HEK293 (cell line): Measurements from ENCODE around the gene ZCCHC2.

Experiments
- GFI1B ChIP-seq: fragments of 450-650 bp; formaldehyde crosslinking; IDR thresholded peaks from 2 replicates; pipeline ENCODE4 v1.5.1; 2016; ENCODE audit warnings: missing biosample characterization, missing genetic modification characterization
- KLF10 ChIP-seq: fragments of 450-650 bp; IDR thresholded peaks from 2 replicates; pipeline ENCODE4 v1.5.1; 2018; ENCODE audit warnings: missing biosample characterization, mild to moderate bottlenecking, missing genetic modification characterization
- KLF16 ChIP-seq: fragments of 450-650 bp; formaldehyde crosslinking; IDR thresholded peaks from 2 replicates; pipeline ENCODE4 v1.5.1; 2017; ENCODE audit warnings: missing biosample characterization, missing genetic modification characterization
- KLF7 ChIP-seq: fragments of 450-650 bp; formaldehyde crosslinking; IDR thresholded peaks from 2 replicates; pipeline ENCODE4 v1.5.1; 2016; ENCODE audit warnings: missing biosample characterization, missing genetic modification characterization, borderline replicate concordance
- KLF8 ChIP-seq: fragments of 450-650 bp; formaldehyde crosslinking; IDR thresholded peaks from 2 replicates; pipeline ENCODE4 v1.5.1; 2016; ENCODE audit warnings: missing biosample characterization, missing genetic modification characterization
- PBX3 ChIP-seq: sonication (generic); formaldehyde crosslinking; IDR thresholded peaks from 2 replicates; pipeline ENCODE4 v1.8.1; 2022; ENCODE audit warnings: mild to moderate bottlenecking, moderate library complexity, missing genetic modification reagents
- PRDM1 ChIP-seq: fragments of 450-650 bp; formaldehyde crosslinking; IDR thresholded peaks from 2 replicates; pipeline ENCODE4; 2016; ENCODE audit warnings: missing biosample characterization, missing genetic modification characterization
- SP7 ChIP-seq: fragments of 450-650 bp; formaldehyde crosslinking; IDR thresholded peaks from 2 replicates; pipeline ENCODE4 v1.5.1; 2016; ENCODE audit warnings: missing biosample characterization, missing genetic modification characterization
- ZNF157 ChIP-seq: fragments of 450-650 bp; formaldehyde crosslinking; IDR thresholded peaks from 2 replicates; pipeline ENCODE4 v1.5.1; 2016; ENCODE audit warnings: missing biosample characterization, missing genetic modification characterization
- ZNF214 ChIP-seq: fragments of 450-650 bp; formaldehyde crosslinking; IDR thresholded peaks from 2 replicates; pipeline ENCODE4 v1.5.1; 2017; ENCODE audit warnings: missing biosample characterization, mild to moderate bottlenecking, missing genetic modification characterization, borderline replicate concordance
- ZNF223 ChIP-seq: fragments of 450-650 bp; formaldehyde crosslinking; IDR thresholded peaks from 2 replicates; pipeline ENCODE4 v1.5.1; 2016; ENCODE audit warnings: missing biosample characterization, missing genetic modification characterization
- ZNF24 ChIP-seq: fragments of 450-650 bp; formaldehyde crosslinking; IDR thresholded peaks from 2 replicates; pipeline ENCODE4 v1.5.1; 2016; ENCODE audit warnings: missing biosample characterization, missing genetic modification characterization
- ZNF26 ChIP-seq: fragments of 450-650 bp; formaldehyde crosslinking; IDR thresholded peaks from 2 replicates; pipeline ENCODE4 v1.5.1; 2016; ENCODE audit warnings: missing biosample characterization, missing genetic modification characterization
- ZNF266 ChIP-seq: fragments of 450-650 bp; formaldehyde crosslinking; IDR thresholded peaks from 2 replicates; pipeline ENCODE4 v1.5.1; 2016; ENCODE audit warnings: missing biosample characterization, missing genetic modification characterization, low read depth
- ZNF37A ChIP-seq: fragments of 450-650 bp; IDR thresholded peaks from 2 replicates; pipeline ENCODE4 v1.5.1; 2018; ENCODE audit warnings: missing biosample characterization, missing genetic modification characterization
- ZNF398 ChIP-seq: fragments of 450-650 bp; formaldehyde crosslinking; IDR thresholded peaks from 2 replicates; pipeline ENCODE4 v1.5.1; 2017; ENCODE audit warnings: missing biosample characterization, missing genetic modification characterization
- ZNF426 ChIP-seq: fragments of 450-650 bp; formaldehyde crosslinking; IDR thresholded peaks from 2 replicates; pipeline ENCODE4 v1.5.1; 2017; ENCODE audit warnings: missing biosample characterization, missing genetic modification characterization, mild to moderate bottlenecking, inconsistent platforms, moderate library complexity
- ZNF501 ChIP-seq: fragments of 450-650 bp; formaldehyde crosslinking; IDR thresholded peaks from 2 replicates; pipeline ENCODE4 v1.5.1; 2016; ENCODE audit warnings: missing biosample characterization, missing genetic modification characterization
- ZNF510 ChIP-seq: fragments of 450-650 bp; formaldehyde crosslinking; IDR thresholded peaks from 2 replicates; pipeline ENCODE4 v1.5.1; 2018; ENCODE audit warnings: mild to moderate bottlenecking, missing genetic modification characterization, missing biosample characterization; ENCODE audit not compliant: insufficient replicate concordance
- ZNF529 ChIP-seq: fragments of 450-650 bp; formaldehyde crosslinking; IDR thresholded peaks from 2 replicates; pipeline ENCODE4 v1.5.1; 2017; ENCODE audit warnings: missing genetic modification characterization, missing biosample characterization; ENCODE audit not compliant: insufficient replicate concordance
- ZNF549 ChIP-seq: fragments of 450-650 bp; IDR thresholded peaks from 2 replicates; pipeline ENCODE4 v1.5.1; 2018; ENCODE audit warnings: missing biosample characterization, missing genetic modification characterization, mild to moderate bottlenecking, inconsistent platforms, moderate library complexity
- ZNF600 ChIP-seq: fragments of 450-650 bp; formaldehyde crosslinking; IDR thresholded peaks from 2 replicates; pipeline ENCODE4 v1.5.1; 2016; ENCODE audit warnings: missing biosample characterization, missing genetic modification characterization
- ZNF621 ChIP-seq: fragments of 450-650 bp; formaldehyde crosslinking; IDR thresholded peaks from 2 replicates; pipeline ENCODE4 v1.5.1; 2017; ENCODE audit warnings: missing biosample characterization, missing genetic modification characterization
- ZNF623 ChIP-seq: fragments of 450-650 bp; formaldehyde crosslinking; IDR thresholded peaks from 2 replicates; pipeline ENCODE4 v1.5.1; 2016; ENCODE audit warnings: missing biosample characterization, missing genetic modification characterization
- ZNF624 ChIP-seq: fragments of 450-650 bp; formaldehyde crosslinking; IDR thresholded peaks from 2 replicates; pipeline ENCODE4 v1.5.1; 2017; ENCODE audit warnings: missing biosample characterization, missing genetic modification characterization
- ZNF629 ChIP-seq: fragments of 450-650 bp; formaldehyde crosslinking; IDR thresholded peaks from 2 replicates; pipeline ENCODE4 v1.5.1; 2017; ENCODE audit warnings: missing biosample characterization, missing genetic modification characterization
- ZNF645 ChIP-seq: fragments of 450-650 bp; formaldehyde crosslinking; IDR thresholded peaks from 2 replicates; pipeline ENCODE4; 2016; ENCODE audit warnings: missing biosample characterization, missing genetic modification characterization
- ZNF670 ChIP-seq: fragments of 450-650 bp; formaldehyde crosslinking; IDR thresholded peaks from 2 replicates; pipeline ENCODE4 v1.5.1; 2016; ENCODE audit warnings: missing biosample characterization, missing genetic modification characterization, low read depth
- ZNF747 ChIP-seq: fragments of 450-650 bp; formaldehyde crosslinking; IDR thresholded peaks from 2 replicates; pipeline ENCODE4 v1.5.1; 2016; ENCODE audit warnings: missing biosample characterization, missing genetic modification characterization
- ZNF776 ChIP-seq: fragments of 450-650 bp; formaldehyde crosslinking; IDR thresholded peaks from 2 replicates; pipeline ENCODE4 v1.5.0; 2017; ENCODE audit warnings: missing biosample characterization, missing genetic modification characterization, borderline replicate concordance
- ZNF791 ChIP-seq: fragments of 450-650 bp; formaldehyde crosslinking; IDR thresholded peaks from 2 replicates; pipeline ENCODE4 v1.5.1; 2016; ENCODE audit warnings: missing biosample characterization, missing genetic modification characterization
- ZNF843 ChIP-seq: fragments of 450-650 bp; formaldehyde crosslinking; IDR thresholded peaks from 2 replicates; pipeline ENCODE4 v1.5.1; 2016; ENCODE audit warnings: missing biosample characterization, missing genetic modification characterization
- TF ChIP-seq, protein P1 (sequence below): fragments of 450-650 bp; formaldehyde crosslinking; IDR thresholded peaks from 2 replicates; pipeline ENCODE4 v1.5.1; 2016; ENCODE audit warnings: missing biosample characterization, missing genetic modification characterization
- TF ChIP-seq, protein P2 (sequence below): fragments of 450-650 bp; formaldehyde crosslinking; IDR thresholded peaks from 2 replicates; pipeline ENCODE4 v1.5.1; 2017; ENCODE audit warnings: missing biosample characterization, missing genetic modification characterization

ZCCHC2 gene

GRCh38 chr18:62578980-62579511 lies 56.2 kb downstream of the ZCCHC2 start (continued):
- TF ChIP-seq ZNF26 (tag by site-specific recombination) (no peak), PRDM1 (no peak), KLF16 (tag by site-specific recombination) (no peak), KLF10 (tag by site-specific recombination) (no peak; the same call in 1 of the 2 replicates), ZNF157 (tag by site-specific recombination) (no peak), ZNF624 (tag by site-specific recombination) (no peak), KLF8 (tag by site-specific recombination) (no peak), ZNF791 (tag by site-specific recombination) (no peak), ZNF529 (tag by site-specific recombination) (no peak), ZNF510 (tag by site-specific recombination) (no peak), ZNF501 (tag by site-specific recombination) (peak; percentile 62; the same call in 1 of the 2 replicates), SP7 (no peak), KLF7 (tag by site-specific recombination) (no peak), ZNF600 (no peak), GFI1B (tag by site-specific recombination) (no peak), ZNF670 (tag by site-specific recombination) (no peak), ZNF398 (no peak; the same call in 1 of the 2 replicates), ZNF621 (tag by site-specific recombination) (no peak), ZNF629 (no peak), ZNF549 (no peak), ZNF747 (tag by site-specific recombination) (no peak), ZNF266 (tag by site-specific recombination) (no peak), ZNF223 (tag by site-specific recombination) (no peak), ZNF623 (tag by site-specific recombination) (no peak), PBX3 (CRISPR knock-in tag) (no peak), ZNF24 (tag by site-specific recombination) (no peak), ZNF776 (tag by site-specific recombination) (no peak), ZNF645 (tag by site-specific recombination) (no peak), ZNF214 (no peak), ZNF843 (peak; percentile 80), ZNF426 (tag by site-specific recombination) (no peak), ZNF37A (tag by site-specific recombination) (no peak)
- TF ChIP-seq, protein P1, sequence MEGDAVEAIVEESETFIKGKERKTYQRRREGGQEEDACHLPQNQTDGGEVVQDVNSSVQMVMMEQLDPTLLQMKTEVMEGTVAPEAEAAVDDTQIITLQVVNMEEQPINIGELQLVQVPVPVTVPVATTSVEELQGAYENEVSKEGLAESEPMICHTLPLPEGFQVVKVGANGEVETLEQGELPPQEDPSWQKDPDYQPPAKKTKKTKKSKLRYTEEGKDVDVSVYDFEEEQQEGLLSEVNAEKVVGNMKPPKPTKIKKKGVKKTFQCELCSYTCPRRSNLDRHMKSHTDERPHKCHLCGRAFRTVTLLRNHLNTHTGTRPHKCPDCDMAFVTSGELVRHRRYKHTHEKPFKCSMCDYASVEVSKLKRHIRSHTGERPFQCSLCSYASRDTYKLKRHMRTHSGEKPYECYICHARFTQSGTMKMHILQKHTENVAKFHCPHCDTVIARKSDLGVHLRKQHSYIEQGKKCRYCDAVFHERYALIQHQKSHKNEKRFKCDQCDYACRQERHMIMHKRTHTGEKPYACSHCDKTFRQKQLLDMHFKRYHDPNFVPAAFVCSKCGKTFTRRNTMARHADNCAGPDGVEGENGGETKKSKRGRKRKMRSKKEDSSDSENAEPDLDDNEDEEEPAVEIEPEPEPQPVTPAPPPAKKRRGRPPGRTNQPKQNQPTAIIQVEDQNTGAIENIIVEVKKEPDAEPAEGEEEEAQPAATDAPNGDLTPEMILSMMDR (tag by site-specific recombination) = no peak
- TF ChIP-seq, protein P2, sequence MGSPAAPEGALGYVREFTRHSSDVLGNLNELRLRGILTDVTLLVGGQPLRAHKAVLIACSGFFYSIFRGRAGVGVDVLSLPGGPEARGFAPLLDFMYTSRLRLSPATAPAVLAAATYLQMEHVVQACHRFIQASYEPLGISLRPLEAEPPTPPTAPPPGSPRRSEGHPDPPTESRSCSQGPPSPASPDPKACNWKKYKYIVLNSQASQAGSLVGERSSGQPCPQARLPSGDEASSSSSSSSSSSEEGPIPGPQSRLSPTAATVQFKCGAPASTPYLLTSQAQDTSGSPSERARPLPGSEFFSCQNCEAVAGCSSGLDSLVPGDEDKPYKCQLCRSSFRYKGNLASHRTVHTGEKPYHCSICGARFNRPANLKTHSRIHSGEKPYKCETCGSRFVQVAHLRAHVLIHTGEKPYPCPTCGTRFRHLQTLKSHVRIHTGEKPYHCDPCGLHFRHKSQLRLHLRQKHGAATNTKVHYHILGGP (tag by site-specific recombination) = no peak
